ENCODE measurements around the gene SLC4A11.
"Not testable (repeated sequence)": the region's sequence is repeated elsewhere in the genome, so short reads cannot be mapped to it uniquely, and the experiment has no call there.

DNA sequence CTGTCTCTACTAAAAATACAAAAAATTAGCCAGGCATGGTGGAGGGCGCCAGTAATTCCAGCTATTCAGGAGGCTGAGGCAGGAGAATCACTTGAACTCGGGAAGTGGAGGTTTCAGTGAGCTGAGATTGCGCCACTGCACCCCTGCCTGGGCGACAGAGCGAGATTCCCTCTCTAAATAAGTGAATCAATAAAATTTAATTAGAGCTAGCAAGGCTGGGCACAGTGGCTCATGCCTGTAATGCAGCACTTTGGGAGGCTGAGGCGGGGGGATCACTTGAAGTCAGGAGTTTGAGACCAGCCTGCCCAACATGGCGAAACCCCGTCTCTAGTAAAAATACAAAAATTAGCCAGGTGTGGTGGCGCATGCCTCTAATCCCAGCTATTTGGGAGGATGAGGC lies 51.1 kb downstream of the SLC4A11 start:
- TF ChIP-seq EP300, MXI1 (conservative IDR thresholded peaks at IDR 0.05; ENCODE audit: poor library complexity, severe bottlenecking): not testable (repeated sequence)
